ENCODE results near the gene SDHAF3. TPM values are rescaled to one million over a fixed set of nuclear protein-coding genes. Genes with fewer than 3 reads are reported as not detected.

The SDHAF3 gene
- polyA plus RNA-seq, 1 donor from 2014 or later: 28.3 TPM

- Histone ChIP-seq H3K36me3 (ENCODE audit: insufficient read depth, low read length) (no peaks in the 10 kb centered on the region), H3K79me2 (replicated peaks; ENCODE audit: insufficient read depth, low read length) (no peaks in the 10 kb centered on the region), H2AFZ (ENCODE audit: low read depth, low read length) (no peak overlapping the region), H4K20me1 (ENCODE audit: insufficient read depth) (no peaks in the 10 kb centered on the region), H3F3A (ENCODE audit: insufficient read depth, low read length, poor library complexity, severe bottlenecking) (no peaks in the 10 kb centered on the region), H3K9me2 (ENCODE audit: insufficient read depth, low read length) (no peaks in the 10 kb centered on the region), H3K4me2 (ENCODE audit: low read length) (no peak overlapping the region), H3K4me3 (ENCODE audit: low read length) (no peak overlapping the region), H3K9ac (ENCODE audit: low read length) (no peak overlapping the region), H3K9me3 (ENCODE audit: low read length) (no peaks in the 10 kb centered on the region), H3K27me3 (ENCODE audit: insufficient read depth, low read depth, low read length) (no peaks in the 10 kb centered on the region), H3K27ac (ENCODE audit: low read length) (no peak overlapping the region)
- TF ChIP-seq POLR2AphosphoS5 (IDR thresholded peaks at IDR 0.05): no peak
- TF ChIP-seq MXI1 (conservative IDR thresholded peaks at IDR 0.05; ENCODE audit: poor library complexity, severe bottlenecking): no peak
- TF ChIP-seq EP300 (conservative IDR thresholded peaks at IDR 0.05; ENCODE audit: poor library complexity, severe bottlenecking): no peak
- TF ChIP-seq RAD21 (conservative IDR thresholded peaks at IDR 0.05): no peak
- TF ChIP-seq CTCF (IDR thresholded peaks at IDR 0.05; ENCODE audit: poor library complexity, severe bottlenecking): no peak
- TF ChIP-seq TAF1 (IDR thresholded peaks at IDR 0.05; ENCODE audit: low read depth): no peak
- TF ChIP-seq SMC3 (conservative IDR thresholded peaks at IDR 0.05; ENCODE audit: poor library complexity): no peak
- no peak for TF ChIP-seq REST (IDR thresholded peaks at IDR 0.05; ENCODE audit: borderline replicate concordance)
- TF ChIP-seq EZH2 (IDR thresholded peaks at IDR 0.05; ENCODE audit: borderline replicate concordance, insufficient read depth, low read length, poor library complexity, severe bottlenecking): no peak
Observed at GRCh38 chr7:97126483-97127171, 9.1 kb downstream of the SDHAF3 start.

GRCh38 chr7:97128736-97129135, 11.2 kb downstream of the SDHAF3 start:
- no peak overlapping the region for H3K4me3 ChIP-seq (ENCODE audit: low read length)
- peaks cover 9% of the 10 kb centered on the region for H3K79me2 ChIP-seq (replicated peaks; ENCODE audit: insufficient read depth, low read length)
- TF ChIP-seq EP300 (conservative IDR thresholded peaks at IDR 0.05; ENCODE audit: poor library complexity, severe bottlenecking): no peak
- no peak for TF ChIP-seq SMC3 (conservative IDR thresholded peaks at IDR 0.05; ENCODE audit: poor library complexity)
- no peak for TF ChIP-seq POLR2AphosphoS5 (IDR thresholded peaks at IDR 0.05)
- TF ChIP-seq MXI1 (conservative IDR thresholded peaks at IDR 0.05; ENCODE audit: poor library complexity, severe bottlenecking): no peak
- no peak for TF ChIP-seq TAF1 (IDR thresholded peaks at IDR 0.05; ENCODE audit: low read depth)
- no peak for TF ChIP-seq RAD21 (conservative IDR thresholded peaks at IDR 0.05)
- no peak for TF ChIP-seq CTCF (IDR thresholded peaks at IDR 0.05; ENCODE audit: poor library complexity, severe bottlenecking)
- no peak for TF ChIP-seq REST (IDR thresholded peaks at IDR 0.05; ENCODE audit: borderline replicate concordance)
- TF ChIP-seq EZH2 (IDR thresholded peaks at IDR 0.05; ENCODE audit: borderline replicate concordance, insufficient read depth, low read length, poor library complexity, severe bottlenecking): no peak
- H3K27me3 ChIP-seq (ENCODE audit: insufficient read depth, low read depth, low read length): no peaks in the 10 kb centered on the region
- H3F3A ChIP-seq (ENCODE audit: insufficient read depth, low read length, poor library complexity, severe bottlenecking): no peaks in the 10 kb centered on the region
- no peaks in the 10 kb centered on the region for H3K9me2 ChIP-seq (ENCODE audit: insufficient read depth, low read length)
- H4K20me1 ChIP-seq (ENCODE audit: insufficient read depth): no peaks in the 10 kb centered on the region
- no peaks in the 10 kb centered on the region for H3K9me3 ChIP-seq (ENCODE audit: low read length)
- H3K36me3 ChIP-seq (ENCODE audit: insufficient read depth, low read length): no peaks in the 10 kb centered on the region
- H3K4me2 ChIP-seq (ENCODE audit: low read length): no peak overlapping the region
- no peak overlapping the region for H3K27ac ChIP-seq (ENCODE audit: low read length)
- H3K9ac ChIP-seq (ENCODE audit: low read length): no peak overlapping the region
- H2AFZ ChIP-seq (ENCODE audit: low read depth, low read length): no peak overlapping the region
